SK-N-DZ (cell line): ENCODE measurements around the gene AIFM1.

Experiments used
- DNase-seq: peaks from one replicate; pipeline ENCODE4 v3.0.0-alpha.2; 2015; ENCODE audit warnings: low spot score

Gene AIFM1

DNA sequence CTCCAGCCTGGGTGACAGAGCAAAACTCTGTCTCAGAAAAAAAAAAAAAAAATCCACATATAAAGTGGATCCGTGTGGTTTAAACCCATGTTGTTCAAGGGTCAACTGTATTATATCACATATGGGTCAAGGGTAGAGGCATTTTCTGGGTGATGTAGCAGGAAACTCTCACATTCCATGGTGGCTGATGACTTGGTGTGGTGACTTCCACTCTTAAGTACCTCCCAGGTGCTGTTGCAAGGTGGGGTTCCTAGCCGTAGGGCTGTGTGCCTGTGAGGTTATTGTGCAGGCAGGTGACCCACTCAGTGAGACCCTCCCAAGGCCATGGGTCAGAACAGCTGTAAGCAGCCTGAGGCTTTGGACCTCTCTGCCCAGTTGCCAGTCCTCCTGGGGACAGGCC, 72.4 kb downstream of the AIFM1 start:
- DNase-seq, result no peak

DNA sequence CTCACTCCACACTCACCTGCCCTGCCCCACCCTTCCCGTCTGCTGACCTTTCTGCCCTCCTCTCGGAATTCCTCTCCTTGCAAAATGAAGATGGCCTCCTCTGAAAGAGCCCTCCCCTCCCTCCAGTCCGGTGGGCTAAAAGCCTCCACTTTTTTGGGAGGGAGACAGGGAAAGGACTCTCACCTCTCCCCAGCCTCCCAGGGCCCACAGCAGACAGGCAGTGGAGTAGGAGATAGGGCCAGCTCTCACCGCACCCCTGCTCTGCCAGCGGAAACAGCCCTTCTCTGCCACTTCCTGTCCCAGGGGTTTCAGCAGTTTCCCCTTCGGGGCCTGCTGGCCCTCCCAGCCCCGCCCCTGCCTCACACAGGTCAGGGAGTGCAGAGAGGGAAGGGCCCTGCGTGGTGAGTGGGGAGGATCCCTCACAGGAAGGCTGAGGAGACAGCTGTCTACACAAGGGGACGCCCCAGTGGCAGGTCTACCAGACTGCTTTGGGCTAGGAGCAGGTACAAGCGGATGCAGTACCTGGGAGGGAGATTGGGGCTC, 73.6 kb downstream of the AIFM1 start:
- no peak for DNase-seq

DNA sequence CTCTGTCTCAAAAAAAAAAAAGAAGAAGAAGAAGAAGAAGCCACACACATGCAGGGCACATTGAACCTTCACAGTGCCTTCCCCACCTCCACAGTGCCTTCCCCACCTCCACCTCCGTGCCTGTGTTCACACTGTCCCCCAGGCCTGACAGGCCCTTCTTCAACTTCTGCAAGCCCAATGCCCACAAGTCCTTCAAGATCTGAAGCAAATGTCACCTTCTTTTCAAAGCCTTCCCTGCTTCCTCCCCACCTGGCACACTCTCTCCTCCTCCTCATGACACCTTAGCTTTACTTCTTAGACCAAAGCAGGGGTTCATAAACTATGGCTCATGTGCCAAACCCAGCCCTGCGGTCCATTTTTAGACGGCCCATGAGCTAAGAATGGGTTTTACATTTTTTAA, 75.3 kb downstream of the AIFM1 start:
- DNase-seq, result no peak

DNA sequence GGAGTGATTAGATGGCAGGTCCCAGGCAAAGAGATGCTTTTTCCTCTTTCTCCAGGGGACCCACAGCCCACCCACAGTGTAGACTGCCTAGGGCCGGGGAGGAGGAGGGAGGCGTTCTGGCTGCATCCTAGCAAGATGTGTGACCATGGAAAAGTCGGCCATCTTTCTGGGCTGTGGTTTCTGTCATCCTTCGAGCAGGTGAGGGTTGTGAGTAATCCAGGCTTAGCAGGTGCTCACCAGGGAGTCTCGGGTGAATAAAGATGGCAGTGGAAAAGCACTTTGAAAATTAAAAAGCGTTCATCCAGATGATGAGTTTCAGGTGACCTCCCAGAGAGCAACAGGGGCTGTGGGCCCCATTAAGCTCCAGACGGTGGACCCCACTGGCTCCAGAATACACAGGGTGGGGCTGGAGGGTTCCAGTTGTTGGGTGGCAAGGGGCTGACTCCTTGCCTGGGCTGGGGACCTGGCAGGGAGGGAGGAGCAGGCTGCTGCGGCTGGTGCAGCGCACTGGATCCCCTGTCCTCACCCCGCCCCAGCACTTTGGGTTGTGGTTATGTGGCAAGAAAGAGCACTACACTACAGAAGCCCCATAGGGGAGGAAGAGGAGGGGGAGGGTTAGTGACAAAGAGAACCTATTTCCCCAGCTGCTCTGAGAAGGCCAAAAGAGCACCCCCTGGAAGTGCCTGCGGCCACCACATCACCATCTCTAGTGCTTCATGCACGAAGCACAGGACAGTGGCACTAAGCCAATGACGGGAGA, 79.0 kb downstream of the AIFM1 start:
- DNase-seq, result no peak

DNA sequence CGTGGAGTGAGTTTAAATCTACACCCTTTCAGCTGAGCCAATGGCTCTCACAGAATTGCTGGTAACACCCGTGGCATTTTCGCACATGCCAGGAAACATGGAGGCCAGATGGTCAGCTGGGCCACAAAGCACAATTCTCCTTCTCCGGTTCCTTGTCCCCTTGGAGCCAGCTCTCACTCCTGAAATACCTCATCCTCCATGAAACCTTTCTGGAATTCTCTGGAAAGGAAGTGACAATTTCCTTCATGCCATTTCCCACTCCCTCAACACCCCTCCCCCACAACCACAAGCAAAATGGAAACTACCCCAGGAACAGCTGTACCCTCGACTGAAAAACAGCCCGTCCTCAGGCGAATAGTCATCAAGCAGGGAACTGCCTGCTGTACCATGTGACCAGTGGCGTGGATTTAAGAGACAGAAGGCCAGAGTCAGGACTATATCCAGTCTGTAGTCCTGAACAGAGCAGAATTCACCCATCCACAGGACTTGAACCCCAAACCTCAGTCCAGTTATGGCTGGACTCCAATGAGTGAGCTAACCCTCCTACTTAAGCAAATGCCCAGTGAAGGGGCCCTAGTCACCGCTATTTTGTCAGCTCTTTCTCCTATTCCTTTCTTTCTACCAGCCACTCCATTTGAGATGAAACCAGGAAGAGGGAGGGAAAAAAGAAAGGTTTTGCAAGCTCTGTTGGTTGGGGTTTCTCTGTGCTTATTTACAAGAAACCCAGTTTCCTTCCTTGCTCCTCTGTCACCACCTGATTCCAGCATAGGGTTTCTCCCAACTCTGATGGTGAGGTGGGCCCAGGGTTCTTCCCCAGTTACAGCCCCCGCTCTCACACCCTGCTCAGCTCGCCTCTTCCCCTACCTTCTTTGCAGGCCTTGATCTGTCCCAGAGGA, 79.8 kb downstream of the AIFM1 start:
- no peak for DNase-seq

DNA sequence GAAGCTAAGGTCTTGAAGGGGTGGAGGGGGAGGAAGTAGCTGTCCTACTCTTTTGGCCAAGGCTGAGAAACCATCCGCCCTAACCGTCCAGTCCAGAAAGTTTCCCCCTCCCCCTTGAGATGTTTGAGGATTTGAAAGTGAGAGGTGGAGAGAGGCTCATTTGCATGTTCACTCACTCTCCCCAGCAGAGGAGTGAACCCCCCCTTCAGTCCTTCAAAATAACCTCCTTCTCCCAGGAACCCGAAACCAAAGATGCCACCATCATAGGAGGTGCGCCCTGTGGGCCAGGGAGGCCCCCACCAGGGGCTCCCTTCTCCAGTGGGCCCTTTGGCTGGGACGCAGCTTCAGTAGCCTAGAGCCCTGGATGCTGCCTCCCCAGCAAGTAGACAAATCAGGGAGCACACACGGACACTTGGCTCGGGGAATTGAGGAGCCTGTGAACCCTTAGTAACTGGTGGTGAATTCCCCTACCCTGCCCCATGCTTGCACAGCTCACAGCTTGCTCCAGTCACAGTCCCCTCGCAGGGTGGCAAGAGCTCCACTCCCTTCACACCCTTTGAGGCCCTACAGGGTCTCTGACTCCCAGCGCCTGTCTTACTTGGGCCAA, 80.9 kb downstream of the AIFM1 start:
- DNase-seq, result no peak

DNA sequence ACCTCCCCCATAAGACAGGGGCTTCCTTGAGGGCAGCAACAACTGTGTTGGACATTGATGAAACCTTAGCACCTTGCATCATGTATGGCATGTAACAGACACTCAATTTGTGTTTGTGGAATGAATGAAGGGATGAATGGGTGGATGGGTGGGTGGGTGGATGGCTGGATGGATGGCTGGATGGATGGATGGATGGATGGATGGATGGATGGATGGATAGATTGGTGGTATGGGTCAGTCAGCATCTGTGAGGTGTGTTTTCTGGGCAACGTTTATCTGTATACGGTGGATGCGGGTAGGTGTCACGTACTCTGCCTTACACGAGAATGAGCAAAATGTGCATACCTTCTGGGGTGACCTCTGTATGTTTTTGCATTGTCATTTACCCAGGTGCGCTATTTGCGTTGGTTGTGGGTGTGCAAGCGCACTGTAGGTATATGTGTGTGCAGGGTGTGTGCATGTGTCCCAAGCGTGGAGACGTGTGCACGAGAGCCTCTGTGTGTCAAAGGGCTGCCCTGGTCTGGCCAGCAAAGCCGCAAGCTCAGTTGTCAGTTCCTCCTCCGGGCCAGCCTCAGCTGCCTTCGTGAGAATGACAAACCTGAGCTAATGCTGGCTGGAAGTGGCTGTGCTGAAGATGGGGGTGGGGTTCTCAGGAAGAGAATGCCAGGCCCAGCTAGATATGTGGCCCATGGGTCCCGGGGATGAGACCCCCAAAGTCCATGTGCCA, 81.8 kb downstream of the AIFM1 start:
- no peak for DNase-seq

DNA sequence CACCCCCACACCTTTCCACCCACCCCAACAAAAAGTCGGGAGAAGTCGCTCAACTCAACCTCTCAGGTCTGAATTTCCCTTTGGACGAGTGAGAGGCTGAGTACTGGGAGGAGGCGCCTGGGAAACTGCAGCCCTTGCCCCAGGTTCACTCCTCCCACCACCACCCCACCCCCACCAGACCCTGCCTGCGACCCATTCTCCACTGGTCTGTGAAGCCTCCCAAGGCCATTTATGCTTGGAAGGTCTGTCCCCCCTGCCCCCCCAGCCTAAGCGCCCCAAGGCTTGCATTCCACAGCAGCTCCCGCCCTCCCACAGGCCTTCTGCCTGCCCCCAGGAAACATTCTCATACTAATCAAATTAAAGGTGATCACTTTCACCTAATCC, 82.5 kb downstream of the AIFM1 start:
- DNase-seq, result no peak

DNA sequence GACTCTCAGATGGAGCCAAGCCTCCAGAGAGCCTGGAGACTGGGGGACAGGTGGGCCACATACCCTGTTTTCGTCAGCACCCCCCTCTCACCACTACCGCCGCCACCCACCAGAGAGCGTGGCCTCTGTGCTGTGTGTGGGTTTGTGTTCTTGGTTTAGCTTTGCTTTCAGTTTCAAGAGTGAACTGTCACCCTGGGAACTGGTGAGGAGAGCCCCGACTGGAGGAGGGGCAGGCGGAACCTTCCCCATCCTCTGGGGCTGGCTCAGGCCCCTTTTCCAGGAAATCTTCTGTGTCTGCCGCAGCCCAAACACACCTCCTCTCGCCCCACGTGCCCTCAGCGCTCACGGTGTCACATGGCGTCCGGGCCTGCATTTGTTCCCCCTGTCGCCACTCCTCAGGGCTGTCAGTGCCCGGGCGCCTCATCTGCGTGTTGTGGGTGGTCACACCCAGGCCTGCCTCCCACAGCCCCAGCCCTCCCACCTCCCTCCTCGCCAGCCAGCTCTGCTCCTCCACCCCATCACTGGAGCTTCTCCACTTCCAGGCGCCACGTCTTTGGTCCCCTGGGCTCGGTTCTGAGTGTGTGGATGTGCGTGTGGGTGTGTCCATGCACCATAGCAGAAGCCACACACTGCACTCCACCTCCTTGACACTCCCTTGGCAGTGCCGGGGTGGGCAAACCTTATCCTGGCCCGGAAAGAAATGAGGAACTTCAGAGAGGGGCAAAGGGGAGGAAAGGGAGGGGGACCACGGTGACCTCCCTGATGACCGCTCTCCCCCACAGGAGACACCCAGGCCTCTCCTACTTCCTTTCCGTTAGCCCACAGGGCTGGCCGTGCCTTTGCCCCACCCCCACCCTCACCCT, 83.2 kb downstream of the AIFM1 start:
- no peak for DNase-seq

DNA sequence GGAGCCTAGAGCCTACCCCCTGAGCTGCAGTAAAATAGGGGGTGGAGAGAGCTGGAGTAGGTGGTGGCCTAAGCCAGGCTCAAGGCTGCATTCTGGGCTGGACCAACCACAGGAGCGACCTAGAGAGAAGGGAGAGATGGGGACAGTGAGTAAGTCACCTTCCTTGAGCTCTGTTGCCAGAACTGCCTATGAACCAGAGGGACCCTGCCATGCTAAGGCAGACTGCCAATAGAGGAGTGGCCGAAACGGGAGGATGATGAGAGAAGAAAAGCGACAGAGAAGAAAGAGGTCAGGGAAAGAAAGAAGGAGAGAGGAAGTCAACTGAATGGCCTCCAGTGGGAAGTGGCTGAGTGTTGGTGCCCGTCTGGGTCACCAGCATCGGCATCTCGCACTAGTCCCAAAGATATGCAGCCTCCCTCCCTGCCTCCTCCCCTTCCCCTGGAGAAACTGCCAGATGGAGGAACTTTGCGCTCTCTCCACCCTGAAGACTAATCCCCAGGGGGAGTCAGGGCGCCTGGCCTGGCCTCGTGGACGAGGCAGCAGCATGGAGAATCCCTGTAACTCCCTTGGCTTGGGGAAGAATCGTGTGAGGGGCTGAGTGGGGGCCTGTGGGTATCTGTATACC, 84.1 kb downstream of the AIFM1 start:
- no peak for DNase-seq

DNA sequence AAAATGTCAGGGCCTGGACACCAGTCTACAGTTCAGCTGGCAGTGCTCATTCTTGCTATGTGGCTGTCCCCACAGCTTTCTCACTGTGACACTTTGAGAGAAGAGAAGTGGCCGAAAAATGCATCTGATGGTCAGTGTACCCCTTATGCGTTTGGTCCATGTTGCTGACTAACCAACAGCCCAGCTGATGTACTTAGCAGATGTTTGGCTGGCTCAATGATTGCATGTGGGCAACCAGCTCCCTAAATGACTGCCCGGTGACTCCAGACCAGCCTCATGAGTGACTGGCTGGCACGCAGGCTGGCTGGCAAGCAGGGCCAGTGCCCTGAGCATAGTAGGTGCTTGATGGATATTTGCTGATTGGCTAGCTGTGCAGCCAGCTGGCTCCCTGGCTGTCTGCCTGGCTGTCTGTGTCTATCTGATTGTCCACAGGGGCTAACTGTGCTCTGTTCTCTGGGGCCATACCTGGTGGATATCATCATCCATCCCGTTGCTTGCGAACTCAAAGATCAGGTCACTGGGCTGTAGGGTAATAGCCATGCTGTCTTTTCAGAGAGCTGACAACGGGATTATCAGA, 84.8 kb downstream of the AIFM1 start:
- no peak for DNase-seq

DNA sequence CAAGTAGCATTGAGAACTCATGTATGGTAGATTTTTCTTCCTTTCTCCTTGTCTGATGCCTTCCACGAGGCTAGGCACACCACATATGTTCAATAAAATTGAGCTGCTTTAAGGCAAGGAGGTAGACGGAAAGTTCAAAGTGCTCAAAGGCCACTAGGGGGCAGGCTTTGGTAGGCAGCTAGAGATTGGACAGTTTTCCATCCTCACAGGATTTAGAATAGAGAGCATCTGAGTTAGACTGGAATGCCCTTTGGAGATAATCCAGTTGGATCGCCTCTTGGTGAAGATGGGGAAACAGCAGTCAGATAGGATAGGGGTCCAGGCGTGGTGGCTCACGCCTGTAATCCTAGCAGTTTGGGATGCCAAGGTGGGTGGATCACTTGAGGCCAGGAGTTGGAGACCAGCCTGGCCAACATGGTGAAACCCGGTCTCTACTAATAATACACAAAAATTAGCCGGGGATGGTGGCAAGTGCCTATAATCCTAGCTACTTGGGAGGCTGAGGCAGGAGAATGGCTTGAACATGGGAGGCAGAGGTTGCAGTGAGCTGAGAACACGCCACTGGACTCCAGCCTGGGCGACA, 85.7 kb downstream of the AIFM1 start:
- DNase-seq, result peak; percentile 70
